HG03558 (cell line): ENCODE data around the gene TSHR.
A peak's percentile ranks its signal among the peaks of the same experiment; 100 is the strongest.
"Not testable (repeated sequence)": the region's sequence is repeated elsewhere in the genome, so short reads cannot be mapped to it uniquely, and the experiment has no call there.

Experiments
- ATAC-seq: cut with Tn5 transposase; IDR thresholded peaks from one replicate; pipeline ENCODE4 v1.9.1; 2021; ENCODE audit warnings: moderate number of reproducible peaks; ENCODE audit not compliant: unreplicated experiment; ENCODE audit errors: extremely low read depth

TSHR gene

GRCh38 chr14:80988735-80989429, 33.5 kb downstream of the TSHR start:
- ATAC-seq = peak; percentile 39

- no peak for ATAC-seq
Observed at GRCh38 chr14:80992580-80992979, 37.2 kb downstream of the TSHR start.

GRCh38 chr14:80996049-80996901, 40.9 kb downstream of the TSHR start:
- ATAC-seq = peak; percentile 72

DNA sequence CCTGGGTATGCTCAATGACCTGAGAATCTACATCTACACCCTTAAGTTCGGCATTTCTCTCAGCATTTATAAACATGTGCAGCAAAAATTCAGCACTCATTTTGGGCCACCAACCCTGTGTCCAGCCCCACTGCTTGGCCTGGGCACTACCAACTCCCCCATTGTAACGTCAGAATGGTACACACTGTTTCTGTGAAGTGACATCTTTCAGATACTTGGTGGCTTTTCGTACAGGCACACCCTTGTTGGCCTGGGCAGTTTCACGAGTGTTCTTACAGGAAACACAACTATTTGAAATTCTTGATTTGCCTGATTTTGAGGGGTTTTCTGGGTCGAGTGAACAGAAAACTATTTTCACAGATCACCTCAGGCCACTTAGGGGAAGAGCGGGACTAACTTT, 46.0 kb downstream of the TSHR start:
- no peak for ATAC-seq

- no peak for ATAC-seq
Observed at GRCh38 chr14:81004575-81004974, 49.2 kb downstream of the TSHR start.

- no peak for ATAC-seq
Observed at GRCh38 chr14:81005540-81006228, 50.3 kb downstream of the TSHR start.

DNA sequence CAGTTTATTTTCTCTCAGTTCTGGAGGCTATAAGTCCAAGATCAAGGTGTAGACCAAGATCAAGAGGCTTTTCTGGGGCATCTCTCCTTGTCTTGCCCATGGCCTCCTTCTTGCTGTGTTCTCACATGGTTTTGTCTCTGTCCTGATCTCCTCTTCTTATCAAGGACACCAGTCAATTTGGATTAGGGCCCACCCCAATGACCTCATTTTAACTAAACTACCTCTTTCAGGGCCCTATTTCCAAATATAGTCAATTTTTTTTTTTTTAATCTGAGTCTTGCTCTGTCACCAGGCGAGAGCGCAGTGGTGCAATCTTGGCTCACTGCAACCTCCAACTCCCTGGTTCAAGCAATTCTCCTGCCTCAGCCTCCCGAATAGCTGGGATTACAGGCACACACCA, 50.8 kb downstream of the TSHR start:
- ATAC-seq = no peak

- ATAC-seq = no peak
Observed at GRCh38 chr14:81007131-81007530, 51.7 kb downstream of the TSHR start.

DNA sequence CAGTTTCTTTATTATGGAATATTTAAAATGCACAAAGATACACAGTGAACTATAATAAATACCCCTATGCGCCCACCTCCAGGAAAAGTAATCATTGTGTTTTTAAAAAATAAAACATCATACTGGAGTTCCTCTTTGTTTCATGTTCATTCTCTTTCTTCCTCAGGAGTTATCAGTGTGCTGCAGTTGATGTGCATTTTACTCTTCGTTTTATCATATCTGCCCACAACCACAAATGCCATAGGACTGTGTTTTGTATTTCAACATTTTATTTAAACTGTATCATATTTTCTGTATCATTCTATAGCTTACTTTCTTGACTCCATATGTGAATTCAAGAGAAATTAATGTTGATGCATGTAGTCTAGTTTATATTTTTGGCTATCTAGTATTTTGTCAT, 53.9 kb downstream of the TSHR start:
- ATAC-seq = no peak

DNA sequence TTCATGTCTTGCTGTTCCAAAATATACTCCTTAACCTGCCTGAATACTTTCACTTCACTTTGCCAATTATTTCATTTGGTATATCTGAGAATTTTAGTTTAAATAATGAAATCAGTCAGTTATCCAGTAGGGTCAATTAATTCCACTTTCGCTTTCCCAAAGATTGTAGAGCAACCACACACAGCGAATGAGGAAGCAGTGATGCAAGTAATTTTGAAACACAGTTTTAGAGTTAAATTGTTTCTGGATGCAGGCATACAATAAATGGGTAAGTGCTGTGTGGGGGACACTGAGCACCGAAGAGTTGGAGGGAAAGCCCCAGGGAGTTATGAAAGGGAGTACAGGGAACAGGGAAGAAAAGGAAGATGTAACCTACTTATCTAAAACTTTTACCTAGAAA, 62.8 kb downstream of the TSHR start:
- no peak for ATAC-seq

GRCh38 chr14:81018684-81019083, 63.3 kb downstream of the TSHR start:
- ATAC-seq = no peak

DNA sequence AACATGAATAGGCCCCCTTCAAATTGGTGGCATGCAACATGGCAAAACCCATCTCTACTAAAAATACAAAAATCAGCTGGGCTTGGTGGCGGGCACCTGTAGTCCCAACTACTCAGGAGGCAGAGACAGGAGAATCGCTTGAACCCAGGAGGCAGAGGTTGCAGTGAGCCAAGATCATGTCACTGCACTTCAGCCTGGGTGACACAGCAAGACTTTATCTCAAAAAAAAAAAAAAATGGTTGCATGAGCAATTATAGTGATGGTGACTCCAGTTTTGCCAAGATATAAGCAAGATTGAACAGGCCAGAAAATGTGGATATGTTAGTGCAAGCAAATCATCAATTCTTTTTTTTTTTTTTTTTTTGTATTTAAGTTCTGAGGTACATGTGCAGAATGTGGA, 63.7 kb downstream of the TSHR start:
- not testable (repeated sequence) for ATAC-seq

DNA sequence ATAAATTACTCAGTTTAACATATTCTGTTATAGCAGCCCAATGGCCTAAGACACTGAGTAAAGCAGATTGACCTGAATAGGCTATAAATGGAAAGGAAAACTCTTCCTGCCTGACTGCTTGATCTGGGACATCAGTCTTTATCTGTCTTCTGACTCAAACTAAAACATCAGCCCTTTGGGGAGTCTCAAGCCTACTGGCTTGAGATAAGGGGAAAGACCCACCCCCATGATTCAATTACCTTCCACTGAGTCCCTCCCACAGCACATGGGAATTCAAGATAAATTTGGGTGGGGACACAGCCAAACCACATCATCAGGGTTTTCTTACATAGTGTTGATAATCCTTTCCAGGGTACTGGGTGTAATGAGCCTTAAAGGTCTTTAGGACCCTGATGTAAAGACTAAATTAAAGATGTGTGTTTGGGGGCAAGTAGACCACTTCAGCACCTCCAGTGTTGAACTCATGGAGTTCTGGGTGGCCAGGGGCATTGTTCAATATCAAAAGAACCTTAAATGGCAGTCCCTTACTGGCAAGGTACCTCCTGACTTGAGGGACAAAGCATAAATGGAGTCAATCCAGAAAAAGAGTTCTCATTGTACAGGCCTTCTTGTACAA, 67.8 kb downstream of the TSHR start:
- ATAC-seq = no peak

- ATAC-seq = no peak
Observed at GRCh38 chr14:81028461-81028860, 73.0 kb downstream of the TSHR start.

GRCh38 chr14:81031488-81031887, 76.1 kb downstream of the TSHR start:
- no peak for ATAC-seq

DNA sequence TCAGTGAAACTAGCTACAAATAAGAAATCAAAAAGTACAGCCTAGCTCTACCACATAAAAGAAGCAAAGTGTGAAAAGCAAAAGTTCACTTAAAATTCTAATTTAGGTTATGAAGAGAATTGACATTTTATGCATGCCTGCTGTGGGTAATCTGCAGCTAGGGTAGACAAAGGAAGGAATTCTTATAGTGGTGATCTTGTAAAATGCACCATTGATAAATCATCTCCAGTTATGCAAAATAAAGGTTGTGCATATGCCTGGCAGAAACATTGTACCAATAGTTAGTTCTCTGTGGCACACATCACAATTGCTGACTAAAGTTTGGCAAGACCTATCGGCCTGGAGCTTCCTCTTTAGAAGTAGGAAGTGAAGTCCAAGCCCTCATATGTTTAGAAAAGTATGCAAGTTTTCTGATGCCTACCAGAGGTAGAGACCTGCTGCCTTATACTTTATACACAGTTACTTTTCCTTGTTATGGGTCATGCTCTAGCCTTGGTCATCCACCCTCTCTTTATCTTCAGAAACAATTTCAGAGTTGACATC, 78.3 kb downstream of the TSHR start:
- no peak for ATAC-seq

- ATAC-seq = no peak
Observed at GRCh38 chr14:81042438-81042837, 87.0 kb downstream of the TSHR start.

DNA sequence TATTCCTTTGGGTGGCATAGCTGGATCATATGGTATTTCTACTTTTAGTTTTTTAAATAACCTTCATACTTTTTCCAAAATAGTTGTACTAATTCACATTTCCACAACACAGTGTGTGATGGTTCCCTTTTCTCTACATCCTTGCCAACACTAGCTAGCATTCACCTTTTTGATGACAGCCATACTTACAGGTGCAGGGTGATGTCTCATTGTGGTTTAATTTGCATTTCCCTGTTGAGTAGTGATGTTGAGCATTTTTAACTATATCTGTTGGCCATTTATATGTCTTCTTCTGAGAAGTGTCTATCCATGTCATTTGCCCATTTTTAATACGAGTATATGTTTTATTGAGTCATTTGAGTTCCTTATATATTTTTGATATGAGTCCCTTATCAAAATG, 96.1 kb downstream of the TSHR start:
- no peak for ATAC-seq

- not testable (repeated sequence) for ATAC-seq
Observed at GRCh38 chr14:81054057-81054456, 98.6 kb downstream of the TSHR start.

DNA sequence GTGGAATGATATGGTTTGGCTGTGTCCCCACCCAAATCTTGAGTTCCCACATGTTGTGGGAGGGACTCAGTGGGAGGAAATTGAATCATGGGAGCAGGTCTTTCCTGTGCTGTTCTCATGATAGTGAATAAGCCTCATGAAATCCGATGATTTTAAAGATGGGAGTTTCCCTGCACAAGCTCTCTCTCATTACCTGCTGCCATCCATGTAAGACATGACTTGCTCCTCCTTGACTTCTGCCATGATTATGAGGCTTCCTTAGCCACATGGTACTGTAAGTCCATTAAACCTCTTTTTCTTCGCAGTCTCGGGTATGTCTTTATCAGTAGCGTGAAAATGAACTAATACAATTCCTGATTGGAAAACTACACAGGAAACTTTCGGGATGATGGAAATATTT, 100.5 kb downstream of the TSHR start:
- ATAC-seq = no peak
